HEK293 (cell line): ENCODE data around the gene PALS2.

Experiments
- CTCF ChIP-seq: fragments of 450-650 bp; formaldehyde crosslinking; IDR thresholded peaks from 2 replicates; pipeline ENCODE4 v1.5.1; 2016; ENCODE audit warnings: missing biosample characterization, missing genetic modification characterization
- MZF1 ChIP-seq: fragments of 450-650 bp; formaldehyde crosslinking; IDR thresholded peaks from 2 replicates; pipeline ENCODE4 v1.5.1; 2017; ENCODE audit warnings: missing biosample characterization, missing genetic modification characterization, borderline replicate concordance
- ZFP3 ChIP-seq: fragments of 450-650 bp; formaldehyde crosslinking; IDR thresholded peaks from 2 replicates; pipeline ENCODE4 v1.5.1; 2016; ENCODE audit warnings: low read depth, missing biosample characterization, missing genetic modification characterization
- TF ChIP-seq, protein P1 (sequence below): fragments of 450-650 bp; formaldehyde crosslinking; IDR thresholded peaks from 2 replicates; pipeline ENCODE4 v1.5.1; 2016; ENCODE audit warnings: missing biosample characterization, missing genetic modification characterization

- no peak for TF ChIP-seq MZF1
- TF ChIP-seq ZFP3 (tag by site-specific recombination), result no peak
- TF ChIP-seq CTCF (tag by site-specific recombination), result no peak
- TF ChIP-seq, protein P1, sequence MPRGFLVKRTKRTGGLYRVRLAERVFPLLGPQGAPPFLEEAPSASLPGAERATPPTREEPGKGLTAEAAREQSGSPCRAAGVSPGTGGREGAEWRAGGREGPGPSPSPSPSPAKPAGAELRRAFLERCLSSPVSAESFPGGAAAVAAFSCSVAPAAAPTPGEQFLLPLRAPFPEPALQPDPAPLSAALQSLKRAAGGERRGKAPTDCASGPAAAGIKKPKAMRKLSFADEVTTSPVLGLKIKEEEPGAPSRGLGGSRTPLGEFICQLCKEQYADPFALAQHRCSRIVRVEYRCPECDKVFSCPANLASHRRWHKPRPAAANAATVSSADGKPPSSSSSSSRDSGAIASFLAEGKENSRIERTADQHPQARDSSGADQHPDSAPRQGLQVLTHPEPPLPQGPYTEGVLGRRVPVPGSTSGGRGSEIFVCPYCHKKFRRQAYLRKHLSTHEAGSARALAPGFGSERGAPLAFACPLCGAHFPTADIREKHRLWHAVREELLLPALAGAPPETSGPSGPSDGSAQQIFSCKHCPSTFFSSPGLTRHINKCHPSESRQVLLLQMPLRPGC (tag by site-specific recombination), result no peak
Measured at GRCh38 chr7:24536682-24537081, 36.6 kb upstream of the PALS2 start.
